HUES48 (cell line): ENCODE data around the gene RERG.

Experiments
- H3K27ac ChIP-seq: one replicate; pipeline ENCODE4 v1.7.0; 2013; ENCODE audit warnings: low read depth, low read length, inconsistent platforms
- H3K27me3 ChIP-seq: 2 replicates; pipeline ENCODE4 v1.6.1; 2013; ENCODE audit warnings: mild to moderate bottlenecking, low read length; ENCODE audit not compliant: control insufficient read depth, insufficient read depth
- H3K36me3 ChIP-seq: 2 replicates; pipeline ENCODE4 v1.6.1; 2013; ENCODE audit warnings: low read length; ENCODE audit not compliant: control insufficient read depth, insufficient read depth
- H3K4me1 ChIP-seq: 2 replicates; pipeline ENCODE4 v1.6.1; 2013; ENCODE audit warnings: mild to moderate bottlenecking, low read length; ENCODE audit not compliant: control insufficient read depth, insufficient read depth
- H3K4me3 ChIP-seq: 2 replicates; pipeline ENCODE4 v1.5.1; 2013; ENCODE audit warnings: mild to moderate bottlenecking, low read depth, low read length
- H3K9ac ChIP-seq: 2 replicates; pipeline ENCODE4 v1.6.1; 2013; ENCODE audit warnings: mild to moderate bottlenecking, low read depth, low read length, moderate library complexity
- H3K9me3 ChIP-seq: 2 replicates; pipeline ENCODE4 v1.6.1; 2013; ENCODE audit warnings: low read length; ENCODE audit not compliant: control insufficient read depth, insufficient read depth

The RERG gene

DNA sequence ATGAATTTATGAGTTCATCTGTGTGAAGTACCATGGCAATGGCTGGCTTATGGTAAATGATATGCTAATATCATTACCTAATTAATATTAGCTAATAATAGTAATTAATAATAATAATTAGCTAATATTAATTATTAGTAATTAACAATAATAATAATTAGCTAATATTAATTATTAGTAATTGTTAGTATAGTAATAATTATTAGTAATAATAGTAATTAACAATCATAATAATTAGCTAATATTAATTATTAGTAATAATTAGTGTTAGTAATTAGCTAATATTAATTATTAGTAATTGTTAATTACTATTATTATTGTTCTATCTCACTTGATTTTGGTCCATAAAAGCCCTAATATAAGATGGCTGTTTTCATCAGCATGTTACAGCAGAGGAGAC is 19.8 kb downstream of the RERG start:
- H3K9ac ChIP-seq = no peak overlapping the region
- no peaks in the 10 kb centered on the region for H3K9me3 ChIP-seq
- H3K4me3 ChIP-seq = no peak overlapping the region
- no peaks in the 10 kb centered on the region for H3K36me3 ChIP-seq
- H3K27me3 ChIP-seq = no peaks in the 10 kb centered on the region
- no peak overlapping the region for H3K27ac ChIP-seq
- peaks cover 13% of the 10 kb centered on the region for H3K4me1 ChIP-seq

DNA sequence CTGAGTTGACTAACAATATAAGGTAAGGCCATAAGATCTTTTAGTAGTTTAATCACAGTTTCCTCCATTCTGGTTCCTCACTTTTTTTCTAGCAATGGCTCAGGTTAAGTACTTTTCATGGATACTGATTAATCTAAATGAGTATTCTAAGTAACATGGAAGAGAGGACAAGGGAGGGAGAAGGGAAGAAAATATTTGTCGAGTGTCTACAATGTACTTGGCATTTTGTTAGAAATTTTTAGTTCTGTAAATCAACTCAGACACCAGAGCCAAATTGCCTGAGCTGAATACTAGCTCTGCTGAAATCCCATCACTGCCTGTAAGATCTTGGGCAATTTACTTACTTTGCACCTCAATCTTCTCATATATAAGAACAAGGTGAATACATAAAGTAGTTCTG is 20.2 kb downstream of the RERG start:
- Histone ChIP-seq H3K4me1 (peaks cover 9% of the 10 kb centered on the region; the same call in 1 of the 2 replicates), H3K27ac (no peak overlapping the region), H3K9ac (no peak overlapping the region), H3K9me3 (no peaks in the 10 kb centered on the region), H3K4me3 (no peak overlapping the region), H3K27me3 (no peaks in the 10 kb centered on the region), H3K36me3 (no peaks in the 10 kb centered on the region)

- H3K27ac ChIP-seq = no peak overlapping the region
- H3K36me3 ChIP-seq = no peaks in the 10 kb centered on the region
- no peaks in the 10 kb centered on the region for H3K27me3 ChIP-seq
- H3K9ac ChIP-seq = no peak overlapping the region
- no peak overlapping the region for H3K4me3 ChIP-seq
- no peaks in the 10 kb centered on the region for H3K9me3 ChIP-seq
- H3K4me1 ChIP-seq = peaks cover 5% of the 10 kb centered on the region; the same call in 1 of the 2 replicates
Measured at GRCh38 chr12:15200641-15201040, 20.6 kb downstream of the RERG start.

DNA sequence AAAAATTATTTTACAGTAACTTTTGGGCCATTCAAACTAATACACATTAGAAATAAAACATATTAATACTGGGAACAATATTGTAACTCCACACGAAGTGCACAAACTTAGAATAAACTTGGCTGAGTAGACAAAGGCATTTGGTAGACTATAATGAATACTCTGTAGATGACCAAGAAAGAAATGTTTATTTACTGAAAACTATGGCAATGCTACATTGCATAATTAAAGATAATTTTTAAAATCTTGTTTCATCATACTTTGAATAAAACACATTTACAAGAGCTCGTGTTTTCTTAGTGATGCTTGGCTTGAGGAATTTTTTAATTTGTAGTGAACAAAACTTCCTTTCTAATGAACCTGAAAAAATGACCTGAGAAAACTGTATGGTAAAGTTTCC is 21.3 kb downstream of the RERG start:
- Histone ChIP-seq H3K36me3 (no peaks in the 10 kb centered on the region), H3K9me3 (no peaks in the 10 kb centered on the region), H3K9ac (no peak overlapping the region), H3K27me3 (no peaks in the 10 kb centered on the region), H3K4me1 (no peaks in the 10 kb centered on the region), H3K4me3 (no peak overlapping the region), H3K27ac (no peak overlapping the region)

- no peak overlapping the region for H3K4me3 ChIP-seq
- no peaks in the 10 kb centered on the region for H3K4me1 ChIP-seq
- no peaks in the 10 kb centered on the region for H3K27me3 ChIP-seq
- no peak overlapping the region for H3K9ac ChIP-seq
- no peaks in the 10 kb centered on the region for H3K9me3 ChIP-seq
- H3K36me3 ChIP-seq = no peaks in the 10 kb centered on the region
- no peak overlapping the region for H3K27ac ChIP-seq
Measured at GRCh38 chr12:15196678-15197505, 24.3 kb downstream of the RERG start.

- Histone ChIP-seq H3K27me3 (no peaks in the 10 kb centered on the region), H3K36me3 (no peaks in the 10 kb centered on the region), H3K27ac (no peak overlapping the region), H3K9me3 (no peaks in the 10 kb centered on the region), H3K4me1 (no peaks in the 10 kb centered on the region), H3K4me3 (no peak overlapping the region), H3K9ac (no peak overlapping the region)
Measured at GRCh38 chr12:15196221-15196620, 25.0 kb downstream of the RERG start.

GRCh38 chr12:15194456-15195368 is 26.5 kb downstream of the RERG start:
- Histone ChIP-seq H3K27me3 (no peaks in the 10 kb centered on the region), H3K36me3 (no peaks in the 10 kb centered on the region), H3K27ac (no peak overlapping the region), H3K4me3 (no peak overlapping the region), H3K9me3 (no peaks in the 10 kb centered on the region), H3K9ac (no peak overlapping the region), H3K4me1 (no peaks in the 10 kb centered on the region)

DNA sequence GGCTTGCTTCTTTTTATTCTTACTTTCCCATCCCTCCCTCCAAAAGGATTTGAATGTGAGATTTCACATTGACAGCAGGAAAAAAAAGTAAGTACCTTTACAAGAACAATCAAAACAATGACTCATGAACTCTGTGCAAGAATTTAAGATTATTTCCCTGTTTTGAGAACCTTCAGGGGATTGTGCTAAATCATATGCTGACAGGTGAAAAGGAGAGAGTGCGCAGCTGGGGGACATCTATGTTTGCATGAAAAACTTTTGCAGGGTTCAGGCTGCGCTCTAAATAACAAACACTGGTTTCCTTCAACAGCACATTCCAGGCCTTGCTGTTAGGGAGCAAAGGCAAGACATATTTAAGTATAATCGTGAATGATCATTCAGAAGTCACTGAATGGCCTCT is 27.3 kb downstream of the RERG start:
- H3K27me3 ChIP-seq = no peaks in the 10 kb centered on the region
- no peak overlapping the region for H3K27ac ChIP-seq
- no peak overlapping the region for H3K4me3 ChIP-seq
- H3K9ac ChIP-seq = no peak overlapping the region
- H3K4me1 ChIP-seq = no peaks in the 10 kb centered on the region
- no peaks in the 10 kb centered on the region for H3K9me3 ChIP-seq
- no peaks in the 10 kb centered on the region for H3K36me3 ChIP-seq

DNA sequence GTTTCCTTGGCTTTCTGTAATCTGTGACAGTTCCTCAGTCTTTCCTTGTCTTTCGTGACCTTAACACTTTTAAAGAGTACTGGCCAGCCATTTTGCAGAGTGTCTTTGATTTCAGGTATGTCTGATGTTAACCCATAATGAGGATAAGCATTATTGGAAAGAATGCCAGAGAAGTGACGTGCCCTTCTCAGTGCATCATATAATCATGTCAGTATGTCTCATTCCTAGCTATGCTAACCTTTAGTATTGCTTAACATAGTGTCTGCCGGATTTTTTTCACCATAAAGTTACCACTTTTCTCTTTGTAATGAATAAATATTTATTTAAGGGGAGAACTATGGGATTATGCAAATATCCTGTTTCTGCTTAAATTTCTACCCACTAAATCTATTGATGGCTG is 28.5 kb downstream of the RERG start:
- Histone ChIP-seq H3K9me3 (no peaks in the 10 kb centered on the region), H3K4me3 (no peak overlapping the region), H3K27ac (no peak overlapping the region), H3K27me3 (no peaks in the 10 kb centered on the region), H3K36me3 (no peaks in the 10 kb centered on the region), H3K9ac (no peak overlapping the region), H3K4me1 (no peaks in the 10 kb centered on the region)

DNA sequence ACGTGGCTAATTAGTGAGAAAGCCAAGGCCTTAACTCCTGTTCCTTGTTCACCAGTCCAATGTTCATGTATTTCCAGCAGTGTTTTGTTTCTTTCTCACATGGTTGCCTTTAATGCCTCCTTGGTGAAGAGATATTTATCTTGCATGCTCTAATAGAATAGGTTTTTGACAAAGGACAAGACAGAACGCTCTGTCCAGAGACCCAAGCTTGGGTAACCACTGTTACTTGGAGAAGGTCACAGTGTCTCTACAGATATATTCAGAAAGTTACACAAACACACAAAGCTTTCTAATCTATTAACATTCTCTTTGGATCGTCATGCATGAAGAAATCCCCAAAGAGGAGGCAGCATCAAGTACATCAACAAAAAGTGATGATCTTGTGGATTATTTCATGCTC is 33.1 kb downstream of the RERG start:
- no peaks in the 10 kb centered on the region for H3K9me3 ChIP-seq
- H3K36me3 ChIP-seq = no peaks in the 10 kb centered on the region
- H3K27me3 ChIP-seq = no peaks in the 10 kb centered on the region
- no peak overlapping the region for H3K4me3 ChIP-seq
- H3K4me1 ChIP-seq = no peaks in the 10 kb centered on the region
- H3K27ac ChIP-seq = no peak overlapping the region
- no peak overlapping the region for H3K9ac ChIP-seq

DNA sequence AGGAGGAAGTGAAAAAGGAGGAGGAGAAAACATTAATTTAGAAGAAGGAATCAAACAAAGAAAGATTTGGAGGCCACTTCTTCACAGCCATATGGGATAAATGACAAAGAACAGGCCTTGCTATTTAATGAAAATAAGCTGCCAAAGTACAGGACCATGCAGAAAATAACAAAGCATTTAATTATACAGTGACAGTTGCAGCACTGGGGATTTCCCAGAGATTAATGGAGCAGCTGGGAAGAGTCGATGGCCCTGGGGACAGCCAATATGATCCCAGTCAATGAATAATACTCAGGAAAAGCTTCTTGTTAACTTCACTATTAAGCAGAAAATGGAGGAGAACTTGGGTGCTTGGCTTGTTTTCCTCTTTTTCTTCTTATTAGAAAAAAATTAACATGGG is 34.6 kb downstream of the RERG start:
- H3K9ac ChIP-seq = no peak overlapping the region
- H3K27ac ChIP-seq = no peak overlapping the region
- H3K36me3 ChIP-seq = no peaks in the 10 kb centered on the region
- no peaks in the 10 kb centered on the region for H3K9me3 ChIP-seq
- H3K4me1 ChIP-seq = no peaks in the 10 kb centered on the region
- no peaks in the 10 kb centered on the region for H3K27me3 ChIP-seq
- no peak overlapping the region for H3K4me3 ChIP-seq
